Smooth muscle cell (in vitro differentiated cells): ENCODE results near the gene CHD8. TPM values are rescaled to one million over a fixed set of nuclear protein-coding genes. Genes with fewer than 3 reads are reported as not detected.

Experiments
- DNase-seq: peaks from one replicate; lab custom pipeline; 2025; ENCODE audit not compliant: unreplicated experiment; lab: John Stamatoyannopoulos, UW
- H2AFZ ChIP-seq: fragments of 200-600 bp; sonication (generic); 2 replicates; pipeline ENCODE4 v1.6.0; 2016; ENCODE audit warnings: antibody characterized with exemption, low read depth, mild to moderate bottlenecking
- H3F3A ChIP-seq: fragments of 200-600 bp; sonication (generic); 2 replicates; pipeline ENCODE4 v1.6.0; 2017; ENCODE audit warnings: antibody characterized with exemption, low read depth
- H3K27ac ChIP-seq: fragments of 200-600 bp; sonication (generic); 2 replicates; pipeline ENCODE4 v1.5.1; 2016; ENCODE audit warnings: low read depth, mild to moderate bottlenecking
- H3K27me3 ChIP-seq: fragments of 200-600 bp; sonication (generic); 2 replicates; pipeline ENCODE4 v1.6.1; 2016; ENCODE audit warnings: low read depth, mild to moderate bottlenecking
- H3K36me3 ChIP-seq: fragments of 200-600 bp; sonication (generic); 2 replicates; pipeline ENCODE4 v1.5.1; 2016; ENCODE audit warnings: low read depth
- H3K4me1 ChIP-seq: fragments of 200-600 bp; sonication (generic); 2 replicates; pipeline ENCODE4 v1.5.1; 2016; ENCODE audit warnings: low read depth
- H3K4me2 ChIP-seq: fragments of 200-600 bp; sonication (generic); 2 replicates; pipeline ENCODE4 v1.6.0; 2016; ENCODE audit warnings: mild to moderate bottlenecking
- H3K4me3 ChIP-seq: fragments of 200-600 bp; sonication (generic); 2 replicates; pipeline ENCODE4 v1.5.1; 2016; ENCODE audit warnings: mild to moderate bottlenecking
- H3K79me2 ChIP-seq: fragments of 200-600 bp; sonication (generic); 2 replicates; pipeline ENCODE4 v1.6.0; 2016; ENCODE audit warnings: low read depth, mild to moderate bottlenecking
- H3K9ac ChIP-seq: fragments of 200-600 bp; sonication (generic); 2 replicates; pipeline ENCODE4 v1.6.0; 2016; ENCODE audit warnings: low read depth
- H3K9me3 ChIP-seq: fragments of 200-600 bp; sonication (generic); replicated peaks from 2 replicates; pipeline ENCODE4 v1.5.1; 2016; ENCODE audit warnings: low read depth
- H4K20me1 ChIP-seq: fragments of 200-600 bp; sonication (generic); 2 replicates; pipeline ENCODE4 v1.6.0; 2016; ENCODE audit warnings: low read depth
- WGBS: methylation state at CpG from one replicate; pipeline ENCODE4 v1.1.7; 2016; ENCODE audit warnings: low lambda C conversion rate; 5-methylcytosine and 5-hydroxymethylcytosine counted together
- polyA plus RNA-seq: library from polyadenylated mRNA; unstranded; fragments of >200 nt; fragmentation: Nextera tagmentation; extraction: Ambion mirVana; gene quantifications from 2 replicates; pipeline ENCODE4 v1.2.1, GENCODE V29; 2016
- total RNA-seq: library from RNA; depleted of rRNA; stranded (reverse); fragments of >200 nt; gene quantifications from 2 replicates; pipeline ENCODE4 v1.2.3, GENCODE V29; 2014
- TF ChIP-seq, protein P1 (sequence below): fragments of 200-600 bp; sonication (generic); IDR thresholded peaks from 2 replicates; pipeline ENCODE4 v1.5.1; 2017; ENCODE audit warnings: borderline replicate concordance, mild to moderate bottlenecking, antibody characterized with exemption; ENCODE audit not compliant: insufficient read depth, poor library complexity, severe bottlenecking

Gene CHD8
- total and polyA plus RNA-seq, 2 experiments from 2014 or later: 25.0 to 52.9 TPM

DNA sequence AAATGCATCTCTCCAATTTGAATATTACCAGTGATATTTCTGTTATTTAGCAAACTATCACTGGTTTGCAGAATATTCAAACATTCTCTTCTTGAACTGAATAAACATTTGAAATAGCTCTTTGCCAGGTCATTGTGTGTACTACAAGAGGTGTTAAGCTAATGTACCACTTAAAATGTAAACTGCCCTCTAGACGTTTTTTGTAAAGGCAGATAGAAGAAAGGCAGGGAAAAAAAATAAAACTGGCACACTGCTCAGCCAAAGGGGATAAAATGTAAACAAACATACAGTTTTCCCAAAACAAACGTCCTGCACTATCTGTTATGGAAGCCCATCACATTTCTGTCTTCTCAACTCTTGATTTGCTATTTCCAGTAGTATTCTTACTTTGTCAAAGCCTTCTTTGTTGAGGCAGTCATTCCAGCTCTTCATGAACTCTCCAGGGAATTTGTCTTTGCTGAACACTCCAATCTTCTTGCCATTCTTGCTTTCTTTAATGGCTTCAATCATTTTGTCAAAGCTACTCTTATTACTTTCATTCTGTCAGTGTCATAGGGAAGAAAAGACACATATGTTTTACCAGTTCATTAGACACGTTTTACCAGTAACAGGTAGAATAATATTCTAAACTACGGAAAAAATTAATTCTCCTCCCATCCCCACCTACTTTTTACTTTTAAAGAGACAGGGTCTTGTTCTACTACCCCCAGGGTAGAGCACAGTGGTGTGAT, 85.8 kb downstream of the CHD8 start:
- no peaks in the 10 kb centered on the region for H3F3A ChIP-seq
- no peak overlapping the region for H3K27ac ChIP-seq
- WGBS: 79% methylated on average over 4 of the region's 4 CpGs
- no peak overlapping the region for H3K4me2 ChIP-seq
- H4K20me1 ChIP-seq: peaks cover 15% of the 10 kb centered on the region
- no peak for DNase-seq
- H2AFZ ChIP-seq: no peak overlapping the region
- no peak overlapping the region for H3K4me3 ChIP-seq
- H3K79me2 ChIP-seq: peaks cover 7% of the 10 kb centered on the region
- TF ChIP-seq, protein P1, sequence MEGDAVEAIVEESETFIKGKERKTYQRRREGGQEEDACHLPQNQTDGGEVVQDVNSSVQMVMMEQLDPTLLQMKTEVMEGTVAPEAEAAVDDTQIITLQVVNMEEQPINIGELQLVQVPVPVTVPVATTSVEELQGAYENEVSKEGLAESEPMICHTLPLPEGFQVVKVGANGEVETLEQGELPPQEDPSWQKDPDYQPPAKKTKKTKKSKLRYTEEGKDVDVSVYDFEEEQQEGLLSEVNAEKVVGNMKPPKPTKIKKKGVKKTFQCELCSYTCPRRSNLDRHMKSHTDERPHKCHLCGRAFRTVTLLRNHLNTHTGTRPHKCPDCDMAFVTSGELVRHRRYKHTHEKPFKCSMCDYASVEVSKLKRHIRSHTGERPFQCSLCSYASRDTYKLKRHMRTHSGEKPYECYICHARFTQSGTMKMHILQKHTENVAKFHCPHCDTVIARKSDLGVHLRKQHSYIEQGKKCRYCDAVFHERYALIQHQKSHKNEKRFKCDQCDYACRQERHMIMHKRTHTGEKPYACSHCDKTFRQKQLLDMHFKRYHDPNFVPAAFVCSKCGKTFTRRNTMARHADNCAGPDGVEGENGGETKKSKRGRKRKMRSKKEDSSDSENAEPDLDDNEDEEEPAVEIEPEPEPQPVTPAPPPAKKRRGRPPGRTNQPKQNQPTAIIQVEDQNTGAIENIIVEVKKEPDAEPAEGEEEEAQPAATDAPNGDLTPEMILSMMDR: no peak
- H3K9ac ChIP-seq: no peak overlapping the region
- no peaks in the 10 kb centered on the region for H3K9me3 ChIP-seq
- no peaks in the 10 kb centered on the region for H3K27me3 ChIP-seq
- peaks cover 35% of the 10 kb centered on the region for H3K36me3 ChIP-seq
- H3K4me1 ChIP-seq: no peaks in the 10 kb centered on the region

DNA sequence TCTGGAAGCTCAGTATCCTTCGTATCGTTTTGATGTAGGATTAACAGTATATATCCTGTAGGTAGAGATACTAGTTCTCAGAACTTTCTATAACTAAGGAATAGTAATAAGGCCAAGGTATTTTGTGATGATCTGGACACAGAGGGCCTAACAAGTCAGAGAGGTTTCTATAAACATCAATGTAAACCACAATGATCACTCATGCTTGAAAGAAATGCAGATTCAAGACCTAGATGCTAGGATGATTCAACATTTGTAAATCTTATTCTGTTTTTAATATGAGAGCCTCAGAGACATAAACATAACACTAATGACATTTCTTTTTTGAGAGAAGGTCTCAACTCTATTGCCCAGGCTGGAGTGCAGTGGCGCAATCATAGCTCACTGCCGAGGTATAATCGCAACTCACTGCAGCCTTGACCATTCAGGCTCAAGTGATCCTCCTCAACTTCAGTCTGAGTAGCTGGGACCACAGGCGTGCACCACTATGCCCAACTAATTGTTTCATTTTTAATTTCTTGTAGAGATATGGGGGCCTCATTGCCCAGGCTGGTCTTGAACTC, 88.3 kb downstream of the CHD8 start:
- H3K4me1 ChIP-seq: no peaks in the 10 kb centered on the region
- 99% methylated on average over 6 of the region's 6 CpGs for WGBS
- no peak for DNase-seq
- H3K9me3 ChIP-seq: no peaks in the 10 kb centered on the region
- H3F3A ChIP-seq: no peaks in the 10 kb centered on the region
- no peaks in the 10 kb centered on the region for H3K27me3 ChIP-seq
- H3K27ac ChIP-seq: no peak overlapping the region
- TF ChIP-seq, protein P1: no peak
- no peak overlapping the region for H3K4me3 ChIP-seq
- no peak overlapping the region for H3K9ac ChIP-seq
- H3K36me3 ChIP-seq: peaks cover 45% of the 10 kb centered on the region
- no peak overlapping the region for H3K4me2 ChIP-seq
- no peak overlapping the region for H2AFZ ChIP-seq
- H4K20me1 ChIP-seq: no peaks in the 10 kb centered on the region
- no peaks in the 10 kb centered on the region for H3K79me2 ChIP-seq

DNA sequence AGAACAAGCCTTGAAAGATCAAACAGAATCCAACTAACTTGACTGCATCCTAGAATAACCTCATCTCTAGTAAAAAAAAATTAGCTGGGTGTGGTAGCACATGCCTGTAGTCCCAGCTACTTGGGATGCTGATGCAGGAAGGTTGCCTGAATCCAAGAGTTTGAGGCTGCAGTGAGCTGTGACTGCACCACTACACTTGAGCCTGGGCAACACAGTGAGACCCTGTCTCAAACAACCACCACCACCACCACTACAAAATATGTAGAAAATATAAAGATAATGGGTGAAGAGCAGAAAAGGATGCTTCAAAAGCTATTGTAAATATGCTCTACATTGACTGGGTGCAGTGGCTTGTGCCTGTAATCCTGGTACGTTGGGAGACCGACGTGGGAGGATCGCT, 99.4 kb downstream of the CHD8 start:
- no peaks in the 10 kb centered on the region for H3K79me2 ChIP-seq
- DNase-seq: no peak
- no peaks in the 10 kb centered on the region for H3K27me3 ChIP-seq
- 97% methylated on average over 4 of the region's 4 CpGs for WGBS
- no peak overlapping the region for H3K4me2 ChIP-seq
- H3F3A ChIP-seq: peaks cover 5% of the 10 kb centered on the region
- TF ChIP-seq, protein P1: no peak
- H3K36me3 ChIP-seq: peaks cover 66% of the 10 kb centered on the region
- peaks cover 6% of the 10 kb centered on the region for H4K20me1 ChIP-seq
- H3K4me1 ChIP-seq: no peaks in the 10 kb centered on the region
- H2AFZ ChIP-seq: no peak overlapping the region
- H3K9me3 ChIP-seq: no peaks in the 10 kb centered on the region
- H3K27ac ChIP-seq: no peak overlapping the region
- no peak overlapping the region for H3K9ac ChIP-seq
- H3K4me3 ChIP-seq: no peak overlapping the region
